ENCODE measurements around the gene ADGRV1.
A peak's percentile ranks its signal among the peaks of the same experiment; 100 is the strongest.

Gene ADGRV1

GRCh38 chr5:90518661-90519060, 39.9 kb upstream of the ADGRV1 start:
- Histone ChIP-seq H3K27me3 (ENCODE audit: control insufficient read depth, low read length) (no peaks in the 10 kb centered on the region), H3K4me3 (ENCODE audit: low read length) (peak overlapping the region; percentile 44), H3K36me3 (ENCODE audit: control insufficient read depth, low read length) (peaks cover 64% of the 10 kb centered on the region), H3K9me3 (ENCODE audit: control insufficient read depth, insufficient read depth, low read length) (no peaks in the 10 kb centered on the region), H3K4me1 (ENCODE audit: control insufficient read depth, low read length) (peaks cover 39% of the 10 kb centered on the region), H3K9me2 (replicated peaks; ENCODE audit: control insufficient read depth, low read length) (no peaks in the 10 kb centered on the region), H4K20me1 (ENCODE audit: control insufficient read depth, insufficient read depth, low read depth, low read length) (no peaks in the 10 kb centered on the region), H3F3A (ENCODE audit: control insufficient read depth, insufficient read depth) (peaks cover 4% of the 10 kb centered on the region), H3K79me2 (ENCODE audit: control insufficient read depth, low read length) (0 out of 2 replicates have a peak, but pooled peaks cover 2% of the 10 kb centered on the region), H3K27ac (ENCODE audit: low read depth, low read length) (peak overlapping the region; percentile 72), H3K4me2 (ENCODE audit: low read length) (peak overlapping the region; percentile 70)
- TF ChIP-seq EZH2phosphoT487 (IDR thresholded peaks at IDR 0.05; ENCODE audit: borderline replicate concordance, low read length) (no peak), CTCF (IDR thresholded peaks at IDR 0.05; ENCODE audit: low read depth, low read length, poor library complexity, severe bottlenecking) (no peak)

DNA sequence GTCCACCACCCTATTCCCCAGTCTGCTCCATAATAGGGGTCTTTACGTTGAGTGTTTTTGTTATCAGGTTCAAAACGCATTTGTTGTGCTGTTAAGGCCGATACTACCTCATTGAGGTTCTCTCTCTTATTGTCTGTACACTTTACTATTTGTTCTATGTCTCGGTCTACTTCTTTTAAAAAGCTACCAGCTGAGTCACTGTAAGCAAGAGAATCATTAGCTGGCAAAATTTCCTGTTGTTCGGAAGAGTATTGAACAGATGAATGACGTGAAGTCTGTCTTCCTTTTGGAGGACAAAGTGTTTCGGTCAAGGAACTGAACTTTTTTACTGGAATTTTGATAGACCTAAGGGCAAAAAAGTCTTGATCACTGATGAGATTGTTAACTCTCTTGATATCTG, 39.5 kb upstream of the ADGRV1 start:
- peak overlapping the region; percentile 72 for H3K27ac ChIP-seq (ENCODE audit: low read depth, low read length)
- peaks cover 2% of the 10 kb centered on the region; the same call in 1 of the 2 replicates for H3K79me2 ChIP-seq (ENCODE audit: control insufficient read depth, low read length)
- H3K4me1 ChIP-seq (ENCODE audit: control insufficient read depth, low read length), result peaks cover 39% of the 10 kb centered on the region
- peak overlapping the region; percentile 70 for H3K4me2 ChIP-seq (ENCODE audit: low read length)
- H3F3A ChIP-seq (ENCODE audit: control insufficient read depth, insufficient read depth), result peaks cover 4% of the 10 kb centered on the region
- H3K27me3 ChIP-seq (ENCODE audit: control insufficient read depth, low read length), result no peaks in the 10 kb centered on the region
- H3K4me3 ChIP-seq (ENCODE audit: low read length), result peak overlapping the region; percentile 44
- peaks cover 69% of the 10 kb centered on the region for H3K36me3 ChIP-seq (ENCODE audit: control insufficient read depth, low read length)
- H4K20me1 ChIP-seq (ENCODE audit: control insufficient read depth, insufficient read depth, low read depth, low read length), result no peaks in the 10 kb centered on the region
- no peaks in the 10 kb centered on the region for H3K9me2 ChIP-seq (replicated peaks; ENCODE audit: control insufficient read depth, low read length)
- TF ChIP-seq EZH2phosphoT487 (IDR thresholded peaks at IDR 0.05; ENCODE audit: borderline replicate concordance, low read length) (no peak), CTCF (IDR thresholded peaks at IDR 0.05; ENCODE audit: low read depth, low read length, poor library complexity, severe bottlenecking) (no peak)
- H3K9me3 ChIP-seq (ENCODE audit: control insufficient read depth, insufficient read depth, low read length), result no peaks in the 10 kb centered on the region

- H3K4me2 ChIP-seq (ENCODE audit: low read length), result peak overlapping the region; percentile 76
- H3K36me3 ChIP-seq (ENCODE audit: control insufficient read depth, low read length), result peaks cover 33% of the 10 kb centered on the region
- H3K79me2 ChIP-seq (ENCODE audit: control insufficient read depth, low read length), result peaks cover 44% of the 10 kb centered on the region
- H4K20me1 ChIP-seq (ENCODE audit: control insufficient read depth, insufficient read depth, low read depth, low read length), result no peaks in the 10 kb centered on the region
- TF ChIP-seq CTCF (IDR thresholded peaks at IDR 0.05; ENCODE audit: low read depth, low read length, poor library complexity, severe bottlenecking) (no peak), EZH2phosphoT487 (IDR thresholded peaks at IDR 0.05; ENCODE audit: borderline replicate concordance, low read length) (no peak)
- peaks cover 20% of the 10 kb centered on the region for H3K27me3 ChIP-seq (ENCODE audit: control insufficient read depth, low read length)
- peak overlapping the region; percentile 27; the same call in 1 of the 2 replicates for H3K27ac ChIP-seq (ENCODE audit: low read depth, low read length)
- H3F3A ChIP-seq (ENCODE audit: control insufficient read depth, insufficient read depth), result 0 out of 2 replicates have a peak, but pooled peaks cover 2% of the 10 kb centered on the region
- no peaks in the 10 kb centered on the region for H3K9me2 ChIP-seq (replicated peaks; ENCODE audit: control insufficient read depth, low read length)
- no peaks in the 10 kb centered on the region for H3K9me3 ChIP-seq (ENCODE audit: control insufficient read depth, insufficient read depth, low read length)
- H3K4me3 ChIP-seq (ENCODE audit: low read length), result peak overlapping the region; percentile 92
- peaks cover 33% of the 10 kb centered on the region for H3K4me1 ChIP-seq (ENCODE audit: control insufficient read depth, low read length)
Observed at GRCh38 chr5:90528601-90529193, 29.9 kb upstream of the ADGRV1 start.

Data from DOHH2 (cell line).